Activated T-cell treated with anti-CD3 and anti-CD28 coated beads, Interleukin-2, amount 50 U/mL, for 72 hours (primary cell): ENCODE data around the gene THUMPD3. TPM values are rescaled to one million over a fixed set of nuclear protein-coding genes. Genes with fewer than 3 reads are reported as not detected.

Experiments used
- ATAC-seq, 2 donors: fragments of 150-1000 bp; cut with Tn5 transposase; replicated peaks in 1 of 2; 2 replicates each; pipeline ENCODE4 v1.10.0; 2021; ENCODE audit warnings: moderate library complexity in 2 of 2, mild to moderate bottlenecking in 1 of 2
- DNase-seq, 2 donors: peaks; one replicate each; pipeline ENCODE4 v3.0.0; 2021 to 2022; ENCODE audit warnings: mixed read lengths in 1 of 2
- H3K27ac Mint-ChIP-seq: one replicate; pipeline ENCODE4 v1.8.0; 2022; ENCODE audit warnings: mild to moderate bottlenecking, moderate library complexity, mixed read lengths
- H3K27me3 Mint-ChIP-seq: one replicate; pipeline ENCODE4 v1.8.0; 2022; ENCODE audit warnings: low read depth, mixed read lengths
- H3K36me3 Mint-ChIP-seq, 2 donors: one replicate each; pipeline ENCODE4 v1.8.0; 2022; ENCODE audit warnings: mixed read lengths in 2 of 2, mild to moderate bottlenecking in 1 of 2; ENCODE audit not compliant: insufficient read depth in 2 of 2
- H3K4me1 Mint-ChIP-seq: one replicate; pipeline ENCODE4 v1.8.0; 2022; ENCODE audit warnings: low read depth, mixed read lengths
- H3K4me3 Mint-ChIP-seq, 2 donors: one replicate each; pipeline ENCODE4 v1.8.0; 2022; ENCODE audit warnings: mild to moderate bottlenecking in 2 of 2, mixed read lengths in 2 of 2, moderate library complexity in 2 of 2
- H3K9me3 Mint-ChIP-seq, 2 donors: one replicate each; pipeline ENCODE4 v1.8.0; 2022; ENCODE audit warnings: mixed read lengths in 2 of 2
- total RNA-seq, 2 donors: library from RNA; stranded (reverse); gene quantifications; one replicate each; pipeline ENCODE4 v1.2.3, GENCODE V29; 2022

THUMPD3 gene
- total RNA-seq, 2 donors from 2014 or later, result 56.0 to 65.5 TPM

GRCh38 chr3:9343115-9343514, 19.7 kb upstream of the THUMPD3 start:
- no peaks in the 10 kb centered on the region for H3K9me3 Mint-ChIP-seq

GRCh38 chr3:9345041-9345440, 17.8 kb upstream of the THUMPD3 start:
- Mint-ChIP-seq H3K4me1 (peaks cover 12% of the 10 kb centered on the region), H3K27ac (no peak overlapping the region), H3K4me3 (no peak overlapping the region), H3K9me3 (no peaks in the 10 kb centered on the region), H3K36me3 (no peaks in the 10 kb centered on the region), H3K27me3 (no peaks in the 10 kb centered on the region)
- DNase-seq (no peak), ATAC-seq (no peak)

More at GRCh38 chr3:9343115-9343514, 19.7 kb upstream of the THUMPD3 start:
- H3K27me3 Mint-ChIP-seq, result no peaks in the 10 kb centered on the region
- H3K27ac Mint-ChIP-seq, result no peak overlapping the region
- DNase-seq, result no peak
- ATAC-seq, result no peak
- H3K4me3 Mint-ChIP-seq, result no peak overlapping the region
- peaks cover 9% of the 10 kb centered on the region for H3K4me1 Mint-ChIP-seq
- H3K36me3 Mint-ChIP-seq, result no peaks in the 10 kb centered on the region

- H3K27me3 Mint-ChIP-seq, result no peaks in the 10 kb centered on the region
- no peaks in the 10 kb centered on the region for H3K9me3 Mint-ChIP-seq
- no peak for DNase-seq
- no peaks in the 10 kb centered on the region for H3K36me3 Mint-ChIP-seq
- H3K4me1 Mint-ChIP-seq, result peaks cover 12% of the 10 kb centered on the region
- no peak for ATAC-seq
- H3K27ac Mint-ChIP-seq, result no peak overlapping the region
- H3K4me3 Mint-ChIP-seq, result no peak overlapping the region
These were observed 16.7 kb upstream of the THUMPD3 start for GRCh38 chr3:9346141-9346540.

- H3K4me3 Mint-ChIP-seq, result no peak overlapping the region
- ATAC-seq (no peak), DNase-seq (no peak)
- no peaks in the 10 kb centered on the region for H3K27me3 Mint-ChIP-seq
- peaks cover 12% of the 10 kb centered on the region for H3K4me1 Mint-ChIP-seq
- no peaks in the 10 kb centered on the region for H3K36me3 Mint-ChIP-seq
- H3K27ac Mint-ChIP-seq, result no peak overlapping the region
- no peaks in the 10 kb centered on the region for H3K9me3 Mint-ChIP-seq
These were observed 15.8 kb upstream of the THUMPD3 start for GRCh38 chr3:9347081-9347480.

- Mint-ChIP-seq H3K27ac (peak overlapping the region; percentile 2), H3K27me3 (no peaks in the 10 kb centered on the region), H3K4me1 (peaks cover 13% of the 10 kb centered on the region), H3K36me3 (no peaks in the 10 kb centered on the region), H3K9me3 (no peaks in the 10 kb centered on the region), H3K4me3 (peak overlapping the region in 1 of 2 donors; percentile 45)
- DNase-seq (no peak), ATAC-seq (peak; percentile 83 to 91)
These were observed 15.0 kb upstream of the THUMPD3 start for GRCh38 chr3:9347887-9348286.

- ATAC-seq, result no peak
- H3K4me1 Mint-ChIP-seq, result peaks cover 25% of the 10 kb centered on the region
- H3K4me3 Mint-ChIP-seq, result no peak overlapping the region
These were observed 13.3 kb upstream of the THUMPD3 start for GRCh38 chr3:9349321-9350117.

GRCh38 chr3:9351709-9352126, 11.1 kb upstream of the THUMPD3 start:
- H3K27ac Mint-ChIP-seq, result no peak overlapping the region
- H3K9me3 Mint-ChIP-seq, result no peaks in the 10 kb centered on the region
- peaks cover 39% of the 10 kb centered on the region for H3K4me1 Mint-ChIP-seq
- H3K36me3 Mint-ChIP-seq, result no peaks in the 10 kb centered on the region
- H3K27me3 Mint-ChIP-seq, result no peaks in the 10 kb centered on the region
- no peak overlapping the region for H3K4me3 Mint-ChIP-seq
- ATAC-seq, result no peak
- DNase-seq, result no peak

More at GRCh38 chr3:9349321-9350117, 13.3 kb upstream of the THUMPD3 start:
- DNase-seq, result no peak
- Mint-ChIP-seq H3K27me3 (no peaks in the 10 kb centered on the region), H3K36me3 (no peaks in the 10 kb centered on the region), H3K27ac (no peak overlapping the region), H3K9me3 (no peaks in the 10 kb centered on the region)

GRCh38 chr3:9352917-9353752, 9.7 kb upstream of the THUMPD3 start:
- Mint-ChIP-seq H3K36me3 (no peaks in the 10 kb centered on the region), H3K27me3 (no peaks in the 10 kb centered on the region), H3K4me1 (peaks cover 30% of the 10 kb centered on the region), H3K4me3 (no peak overlapping the region), H3K9me3 (no peaks in the 10 kb centered on the region), H3K27ac (no peak overlapping the region)
- peak in 1 of 2 donors; percentile 27 for ATAC-seq
- peak; percentile 52 to 57 for DNase-seq

GRCh38 chr3:9361691-9362388, 1.0 kb upstream of the THUMPD3 start:
- Mint-ChIP-seq H3K4me1 (peaks cover 22% of the 10 kb centered on the region), H3K36me3 (peaks cover 3 to 18% of the 10 kb centered on the region in 2 donors), H3K27me3 (no peaks in the 10 kb centered on the region), H3K27ac (no peak overlapping the region), H3K4me3 (peak overlapping the region; percentile 40 to 98), H3K9me3 (peaks cover 1 to 3% of the 10 kb centered on the region in 2 donors)
- DNase-seq (no peak), ATAC-seq (no peak)

GRCh38 chr3:9369508-9369907, 6.7 kb downstream of the THUMPD3 start:
- DNase-seq (no peak), ATAC-seq (no peak)
- H3K27ac Mint-ChIP-seq, result no peak overlapping the region
- H3K4me3 Mint-ChIP-seq, result no peak overlapping the region
- H3K27me3 Mint-ChIP-seq, result no peaks in the 10 kb centered on the region
- peaks cover 3 to 40% of the 10 kb centered on the region in 2 donors for H3K36me3 Mint-ChIP-seq
- H3K9me3 Mint-ChIP-seq, result no peaks in the 10 kb centered on the region
- H3K4me1 Mint-ChIP-seq, result peaks cover 38% of the 10 kb centered on the region

- peaks cover 9 to 37% of the 10 kb centered on the region in 2 donors for H3K36me3 Mint-ChIP-seq
- no peaks in the 10 kb centered on the region for H3K9me3 Mint-ChIP-seq
- H3K27ac Mint-ChIP-seq, result peak overlapping the region; percentile 42
- no peaks in the 10 kb centered on the region for H3K27me3 Mint-ChIP-seq
- no peak overlapping the region for H3K4me3 Mint-ChIP-seq
- ATAC-seq, result peak in 1 of 2 donors; percentile 15
- DNase-seq, result no peak
- H3K4me1 Mint-ChIP-seq, result peaks cover 35% of the 10 kb centered on the region
These were observed 10.6 kb downstream of the THUMPD3 start for GRCh38 chr3:9373465-9373864.

- H3K36me3 Mint-ChIP-seq, result peaks cover 12 to 32% of the 10 kb centered on the region in 2 donors
- DNase-seq (no peak), ATAC-seq (no peak)
- peak overlapping the region; percentile 5 for H3K27ac Mint-ChIP-seq
- no peaks in the 10 kb centered on the region for H3K9me3 Mint-ChIP-seq
- H3K27me3 Mint-ChIP-seq, result no peaks in the 10 kb centered on the region
- peaks cover 23% of the 10 kb centered on the region for H3K4me1 Mint-ChIP-seq
- no peak overlapping the region for H3K4me3 Mint-ChIP-seq
These were observed 15.1 kb downstream of the THUMPD3 start for GRCh38 chr3:9377981-9378380.

- DNase-seq, result no peak
- no peak for ATAC-seq
- H3K36me3 Mint-ChIP-seq, result peaks cover 14 to 33% of the 10 kb centered on the region in 2 donors
- H3K4me1 Mint-ChIP-seq, result peaks cover 19% of the 10 kb centered on the region
- no peaks in the 10 kb centered on the region for H3K9me3 Mint-ChIP-seq
- no peak overlapping the region for H3K4me3 Mint-ChIP-seq
- no peak overlapping the region for H3K27ac Mint-ChIP-seq
- H3K27me3 Mint-ChIP-seq, result no peaks in the 10 kb centered on the region
These were observed 16.5 kb downstream of the THUMPD3 start for GRCh38 chr3:9379327-9379726.
